GM10266 (cell line): ENCODE data around the gene NEU2.
A peak's percentile ranks its signal among the peaks of the same experiment; 100 is the strongest.
"Not testable (repeated sequence)": the region's sequence is repeated elsewhere in the genome, so short reads cannot be mapped to it uniquely, and the experiment has no call there.

Experiments
- DNase-seq: peaks from one replicate; pipeline ENCODE4 v3.0.0; 2012; ENCODE audit errors: extremely low spot score
- CTCF ChIP-seq: IDR thresholded peaks from 2 replicates; pipeline ENCODE4 v1.5.1; 2012; ENCODE audit warnings: mild to moderate bottlenecking, low read depth; ENCODE audit not compliant: control insufficient read depth, insufficient read depth; ENCODE audit errors: missing control alignments

NEU2 gene

DNA sequence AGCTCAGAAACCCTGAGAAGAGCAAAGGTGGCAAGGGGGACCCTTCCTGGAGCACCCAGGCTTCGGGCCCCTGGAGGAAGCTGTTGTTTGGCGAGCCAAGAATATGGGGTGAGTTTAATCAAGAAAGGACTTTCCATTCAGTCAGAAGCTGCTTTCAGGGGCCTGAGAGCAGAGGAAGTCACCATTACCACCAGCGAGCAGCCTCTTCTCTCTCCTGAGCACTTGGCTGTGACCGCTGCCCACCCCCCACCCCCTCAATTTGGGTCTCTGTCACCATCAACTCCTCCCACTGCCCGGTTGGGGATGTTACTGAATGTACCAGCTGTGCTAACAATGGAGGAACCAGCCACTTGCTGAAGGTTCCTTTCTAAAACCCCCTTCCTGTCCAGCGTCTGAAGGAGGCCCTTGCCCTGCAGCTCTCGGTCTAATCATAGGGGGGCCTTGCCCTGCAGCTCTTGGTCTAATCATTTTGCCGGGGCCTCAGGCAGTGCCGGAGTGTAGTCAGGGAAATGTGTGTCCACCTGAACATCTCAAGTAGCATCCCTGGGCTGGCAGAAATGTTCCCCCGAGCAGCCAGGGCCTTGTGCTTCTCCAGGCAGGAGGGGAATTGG lies 28.6 kb downstream of the NEU2 start:
- peak; percentile 76 for DNase-seq
- TF ChIP-seq CTCF = no peak

GRCh38 chr2:233061591-233062450 lies 29.3 kb downstream of the NEU2 start:
- TF ChIP-seq CTCF = peak; percentile 48
- DNase-seq = peak; percentile 43

GRCh38 chr2:233062451-233062850 lies 30.0 kb downstream of the NEU2 start:
- no peak for TF ChIP-seq CTCF
- no peak for DNase-seq

- no peak for DNase-seq
- TF ChIP-seq CTCF = no peak
Observed at GRCh38 chr2:233062946-233063268, 30.4 kb downstream of the NEU2 start.

DNA sequence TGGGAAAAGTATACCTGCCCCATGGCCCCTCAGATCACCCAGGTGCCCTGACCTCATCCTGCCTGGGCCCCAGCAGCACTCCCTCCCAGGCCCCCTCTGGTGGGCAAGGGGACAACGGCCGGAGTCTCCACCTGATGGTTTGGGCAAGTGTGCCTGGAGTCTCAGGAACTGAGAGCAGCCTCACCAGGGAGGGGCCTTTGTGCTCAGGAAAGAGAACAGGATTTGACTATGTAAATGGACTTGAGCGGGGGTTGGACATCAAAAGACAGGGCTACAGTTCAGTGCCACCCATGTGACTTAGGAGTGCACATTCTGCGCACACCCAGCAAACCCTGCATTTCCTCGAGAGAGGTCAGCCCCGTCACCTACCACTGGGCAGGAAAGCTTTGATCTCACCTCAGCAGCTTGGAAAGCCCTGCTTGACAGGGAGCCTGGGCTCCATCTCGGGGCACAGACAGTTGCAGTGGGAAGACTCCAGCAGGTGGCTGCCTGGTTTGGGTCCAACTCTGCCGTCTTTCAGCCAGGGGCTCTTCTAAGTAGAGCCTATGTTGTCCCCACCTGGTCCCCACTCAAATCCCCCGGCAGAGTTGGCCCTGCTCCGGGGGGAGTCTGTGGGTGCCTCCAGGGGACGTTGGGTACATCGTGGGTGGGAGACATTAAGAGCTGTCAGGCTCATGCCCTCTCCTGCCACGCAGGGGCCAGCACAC lies 30.9 kb downstream of the NEU2 start:
- TF ChIP-seq CTCF = no peak
- DNase-seq = peak; percentile 67

- DNase-seq = no peak
- no peak for TF ChIP-seq CTCF
Observed at GRCh38 chr2:233063976-233064411, 31.5 kb downstream of the NEU2 start.

- no peak for DNase-seq
- no peak for TF ChIP-seq CTCF
Observed at GRCh38 chr2:233064530-233065199, 32.2 kb downstream of the NEU2 start.

DNA sequence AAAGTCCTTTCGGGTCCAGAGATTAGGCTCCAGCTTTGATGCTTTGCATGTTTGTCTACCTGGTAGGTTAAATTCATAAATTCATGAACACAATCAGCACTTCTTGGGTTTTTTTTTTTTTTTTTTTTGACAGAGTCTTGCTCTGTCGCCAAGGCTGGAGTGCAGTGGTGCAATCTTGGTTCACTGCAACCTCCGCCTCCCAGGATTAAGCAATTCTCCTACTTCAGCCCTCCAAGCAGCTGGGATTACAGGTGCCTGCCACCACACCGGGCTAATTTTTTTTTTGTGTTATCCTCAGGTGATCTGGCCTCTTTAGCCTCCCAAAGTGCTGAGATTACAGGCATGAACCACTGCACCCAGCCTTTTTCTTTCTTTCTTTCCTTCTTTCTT lies 32.7 kb downstream of the NEU2 start:
- DNase-seq = not testable (repeated sequence)
